ENCODE results near the gene SIAE. TPM values are rescaled to one million over a fixed set of nuclear protein-coding genes. Genes with fewer than 3 reads are reported as not detected.
"Not testable (repeated sequence)": the region's sequence is repeated elsewhere in the genome, so short reads cannot be mapped to it uniquely, and the experiment has no call there.

Gene SIAE
- total RNA-seq, 2 experiments from 2014 or later = 5.1 to 8.2 TPM

DNA sequence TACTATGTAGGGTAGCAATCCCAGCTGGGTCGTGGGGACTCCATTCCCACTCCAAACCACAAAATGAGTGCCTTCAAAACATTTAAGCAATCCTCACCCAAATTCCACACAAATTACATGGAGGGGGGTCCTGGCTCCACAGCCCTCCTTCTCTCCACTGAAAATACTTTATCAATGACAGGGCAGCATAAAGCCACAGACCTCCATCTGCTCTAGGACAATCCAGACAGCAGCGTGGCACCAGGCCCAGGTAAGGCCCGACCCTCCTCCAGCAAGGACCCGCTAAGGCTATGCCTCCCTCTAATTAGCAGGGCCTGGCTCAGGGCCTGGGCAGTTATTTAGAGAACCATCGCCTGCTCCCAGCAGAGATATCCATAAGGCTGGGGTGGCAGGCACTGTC is 62.5 kb downstream of the SIAE start, which contains the start of gene PANX3:
PANX3 (plus strand) TSS at position 365 of the 400 bp plus-strand sequence. CDS start 129 bp downstream, outside the sequence.
- CTCF ChIA-PET = no interaction called here
- Mint-ChIP-seq H3K36me3 (ENCODE audit: low read depth) (no peaks in the 10 kb centered on the region), H3K4me1 (peaks cover 13% of the 10 kb centered on the region), H3K4me3 (no peak within 1 kb of the TSS), H3K27me3 (no peaks in the 10 kb centered on the region), H3K27ac (no peak within 1 kb of the TSS), H3K9me3 (no peaks in the 10 kb centered on the region)
- no peak for DNase-seq
- POLR2A ChIA-PET = interaction anchor here (1.4 kb wide), 1 partner anchor 12 kb away, joined by 7 read pairs; the partner anchor contains the start of gene TBRG1

- Mint-ChIP-seq H3K27ac (no peak overlapping the region), H3K36me3 (ENCODE audit: low read depth) (no peaks in the 10 kb centered on the region), H3K27me3 (no peaks in the 10 kb centered on the region), H3K4me1 (peaks cover 13% of the 10 kb centered on the region), H3K4me3 (no peak overlapping the region), H3K9me3 (no peaks in the 10 kb centered on the region)
- DNase-seq = no peak
- ChIA-PET CTCF (no interaction called here), POLR2A (no interaction called here)
Measured at GRCh38 chr11:124610295-124610694, 63.2 kb downstream of the SIAE start.

DNA sequence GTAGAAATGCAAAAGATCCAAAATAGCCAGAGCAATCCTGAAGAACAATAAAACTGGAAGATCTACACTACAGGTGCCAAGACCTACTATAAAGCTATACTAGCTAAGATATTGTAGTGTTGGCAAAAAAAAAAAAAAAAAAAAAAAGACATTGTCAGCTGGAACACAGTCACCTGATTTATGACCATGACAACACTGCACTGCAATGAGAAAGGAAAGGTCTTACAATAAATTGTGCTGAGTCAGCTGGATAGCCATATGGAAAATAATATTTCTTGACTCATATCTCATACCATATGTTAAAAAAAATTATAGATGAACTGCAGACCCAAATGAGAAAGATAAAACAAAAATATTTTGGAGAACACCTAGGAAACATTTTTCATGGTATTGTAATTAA is 65.4 kb downstream of the SIAE start:
- H3K27ac Mint-ChIP-seq = no peak overlapping the region
- no peak overlapping the region for H3K4me3 Mint-ChIP-seq
- no peaks in the 10 kb centered on the region for H3K9me3 Mint-ChIP-seq
- H3K27me3 Mint-ChIP-seq = no peaks in the 10 kb centered on the region
- peaks cover 13% of the 10 kb centered on the region for H3K4me1 Mint-ChIP-seq
- H3K36me3 Mint-ChIP-seq (ENCODE audit: low read depth) = no peaks in the 10 kb centered on the region
- CTCF ChIA-PET = no interaction called here
- DNase-seq = no peak
- POLR2A ChIA-PET = no interaction called here

- Mint-ChIP-seq H3K9me3 (no peaks in the 10 kb centered on the region), H3K27ac (no peak overlapping the region), H3K36me3 (ENCODE audit: low read depth) (no peaks in the 10 kb centered on the region), H3K27me3 (peaks cover 4% of the 10 kb centered on the region), H3K4me1 (no peaks in the 10 kb centered on the region), H3K4me3 (no peak overlapping the region)
- POLR2A ChIA-PET = no interaction called here
- CTCF ChIA-PET = no interaction called here
- no peak for DNase-seq
Measured at GRCh38 chr11:124605719-124606118, 67.8 kb downstream of the SIAE start.

DNA sequence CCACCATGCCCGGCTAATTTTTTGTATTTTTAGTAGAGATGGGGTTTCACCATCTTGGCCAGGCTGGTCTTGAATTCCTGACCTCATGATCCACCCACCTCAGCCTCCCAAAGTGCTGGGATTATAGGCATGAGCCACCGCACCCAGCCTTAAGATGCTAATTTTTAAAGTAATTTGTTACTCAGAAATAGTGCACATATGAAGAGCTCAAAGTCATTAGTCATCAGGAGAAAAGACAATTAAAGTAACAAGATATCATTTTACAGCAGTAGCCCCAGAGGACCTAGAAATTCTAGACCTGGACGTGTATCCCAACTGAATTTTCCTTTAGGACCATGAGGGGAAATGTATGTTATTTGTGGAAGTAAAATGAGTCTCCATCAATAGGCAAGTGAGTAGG is 70.8 kb downstream of the SIAE start:
- H3K4me3 Mint-ChIP-seq; H3K27ac Mint-ChIP-seq; H3K9me3 Mint-ChIP-seq; DNase-seq; H3K36me3 Mint-ChIP-seq (ENCODE audit: low read depth); CTCF ChIA-PET; H3K4me1 Mint-ChIP-seq; POLR2A ChIA-PET: not testable (repeated sequence)
- peaks cover 11% of the 10 kb centered on the region for H3K27me3 Mint-ChIP-seq

GRCh38 chr11:124602193-124602592 is 71.3 kb downstream of the SIAE start:
- CTCF ChIA-PET = no interaction called here
- DNase-seq = no peak
- Mint-ChIP-seq H3K36me3 (ENCODE audit: low read depth) (no peaks in the 10 kb centered on the region), H3K27me3 (peaks cover 16% of the 10 kb centered on the region), H3K4me3 (no peak overlapping the region), H3K27ac (no peak overlapping the region), H3K4me1 (no peaks in the 10 kb centered on the region), H3K9me3 (no peaks in the 10 kb centered on the region)
- POLR2A ChIA-PET = no interaction called here

DNA sequence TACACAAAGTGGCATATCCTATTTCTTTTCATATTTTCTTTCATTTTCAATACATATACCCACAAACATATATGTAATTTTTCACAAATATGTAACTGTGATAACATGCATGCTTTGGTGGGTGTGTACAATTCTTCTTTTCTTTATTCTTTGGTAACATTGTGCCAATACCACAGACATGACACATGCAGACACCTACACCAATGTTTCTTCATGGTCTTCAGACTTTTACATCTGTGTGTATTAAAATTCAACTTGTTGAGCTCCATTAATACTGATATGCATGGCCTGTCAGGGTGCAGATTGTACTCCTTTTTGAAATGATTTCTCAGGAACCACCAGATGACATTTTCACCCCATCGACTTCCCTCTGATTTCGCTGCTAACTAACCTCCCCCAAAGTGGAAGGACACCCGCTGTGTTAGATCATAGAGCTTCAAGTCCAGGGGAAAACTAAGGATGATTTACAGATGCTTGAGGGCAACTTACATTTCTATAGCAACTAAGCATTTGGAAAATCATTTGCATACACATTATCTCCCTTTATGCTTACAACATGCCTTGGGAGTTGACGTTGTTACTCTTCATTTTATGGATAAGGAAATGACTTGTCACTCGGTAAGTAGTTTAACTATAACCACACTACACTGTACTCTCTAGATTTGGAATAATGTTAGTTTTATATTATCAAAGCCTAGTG is 72.8 kb downstream of the SIAE start:
- Mint-ChIP-seq H3K27ac (no peak overlapping the region), H3K27me3 (peaks cover 19% of the 10 kb centered on the region), H3K4me1 (no peaks in the 10 kb centered on the region), H3K4me3 (no peak overlapping the region), H3K36me3 (ENCODE audit: low read depth) (no peaks in the 10 kb centered on the region), H3K9me3 (no peaks in the 10 kb centered on the region)
- no peak for DNase-seq
- CTCF ChIA-PET = interaction anchor here (1.0 kb wide), 1 partner anchor 199 kb away, joined by 4 read pairs; no protein-coding TSS in a partner anchor
- POLR2A ChIA-PET = no interaction called here

- no peaks in the 10 kb centered on the region for H3K36me3 Mint-ChIP-seq (ENCODE audit: low read depth)
- peaks cover 25% of the 10 kb centered on the region for H3K27me3 Mint-ChIP-seq
- no peak overlapping the region for H3K4me3 Mint-ChIP-seq
- no peak for DNase-seq
- H3K4me1 Mint-ChIP-seq = no peaks in the 10 kb centered on the region
- CTCF ChIA-PET = no interaction called here
- H3K9me3 Mint-ChIP-seq = no peaks in the 10 kb centered on the region
- POLR2A ChIA-PET = no interaction called here
- no peak overlapping the region for H3K27ac Mint-ChIP-seq
Measured at GRCh38 chr11:124597626-124598025, 75.9 kb downstream of the SIAE start.

DNA sequence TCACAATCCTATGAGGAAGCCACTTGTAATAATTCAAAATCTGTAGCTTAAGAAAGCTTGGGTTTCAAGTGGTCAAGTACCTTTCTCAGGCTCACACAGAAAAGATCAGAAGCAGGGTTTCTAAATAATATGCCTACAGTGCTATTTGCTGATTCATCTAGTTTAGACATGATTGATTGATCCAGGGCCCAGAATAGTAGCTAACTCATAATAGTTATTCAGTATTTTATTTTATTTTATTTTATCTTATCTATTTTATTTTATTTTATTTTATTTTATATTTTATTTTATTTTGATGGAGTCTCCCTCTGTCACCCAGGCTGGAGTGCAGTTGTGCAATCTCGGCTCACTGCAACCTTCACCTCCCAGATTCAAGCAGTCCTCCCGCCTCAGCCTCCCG is 78.2 kb downstream of the SIAE start:
- CTCF ChIA-PET = no interaction called here
- no peak for DNase-seq
- H3K27ac Mint-ChIP-seq = no peak overlapping the region
- no peaks in the 10 kb centered on the region for H3K36me3 Mint-ChIP-seq (ENCODE audit: low read depth)
- peaks cover 20% of the 10 kb centered on the region for H3K27me3 Mint-ChIP-seq
- no peaks in the 10 kb centered on the region for H3K4me1 Mint-ChIP-seq
- no peaks in the 10 kb centered on the region for H3K9me3 Mint-ChIP-seq
- no peak overlapping the region for H3K4me3 Mint-ChIP-seq
- POLR2A ChIA-PET = no interaction called here

- Mint-ChIP-seq H3K4me3 (no peak overlapping the region), H3K9me3 (no peaks in the 10 kb centered on the region), H3K27ac (no peak overlapping the region), H3K36me3 (ENCODE audit: low read depth) (no peaks in the 10 kb centered on the region), H3K4me1 (no peaks in the 10 kb centered on the region), H3K27me3 (peaks cover 23% of the 10 kb centered on the region)
- no peak for DNase-seq
- ChIA-PET CTCF (interaction anchor here (1.0 kb wide), 1 partner anchor 177 kb away, joined by 4 read pairs; no protein-coding TSS in a partner anchor), POLR2A (no interaction called here)
Measured at GRCh38 chr11:124592627-124593026, 80.9 kb downstream of the SIAE start.

DNA sequence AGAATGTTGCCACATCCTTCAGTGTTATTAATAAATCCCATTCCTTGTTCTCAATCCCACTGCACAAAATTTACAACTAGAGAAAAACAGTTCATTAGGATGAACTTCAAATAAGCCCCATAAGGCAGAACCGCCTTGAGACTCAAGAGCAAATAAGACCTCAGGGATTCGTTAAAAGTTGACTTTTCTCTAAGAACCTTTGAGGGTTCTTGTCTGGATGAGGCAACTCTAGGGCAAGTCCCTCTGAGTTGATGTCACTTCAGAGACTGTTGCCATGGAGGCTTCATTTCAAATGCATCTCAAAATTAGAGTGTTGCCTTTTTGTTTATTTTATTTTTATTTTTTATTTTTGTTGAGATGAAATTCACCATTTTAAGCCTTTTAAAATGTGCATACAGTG is 82.1 kb downstream of the SIAE start:
- Mint-ChIP-seq H3K27ac (no peak overlapping the region), H3K36me3 (ENCODE audit: low read depth) (no peaks in the 10 kb centered on the region), H3K9me3 (no peaks in the 10 kb centered on the region), H3K27me3 (peaks cover 27% of the 10 kb centered on the region), H3K4me3 (no peak overlapping the region), H3K4me1 (no peaks in the 10 kb centered on the region)
- CTCF ChIA-PET = no interaction called here
- DNase-seq = no peak
- POLR2A ChIA-PET = no interaction called here

- ChIA-PET POLR2A (no interaction called here), CTCF (interaction anchor here (1.3 to 3.9 kb wide), 5 partner anchors 26 to 515 kb away, joined by 3 to 22 read pairs (median 9); partner anchors contain the start of gene TBRG1)
- no peak overlapping the region for H3K4me3 Mint-ChIP-seq
- no peaks in the 10 kb centered on the region for H3K36me3 Mint-ChIP-seq (ENCODE audit: low read depth)
- no peak overlapping the region for H3K27ac Mint-ChIP-seq
- no peaks in the 10 kb centered on the region for H3K9me3 Mint-ChIP-seq
- peak; percentile 45 for DNase-seq
- peaks cover 24% of the 10 kb centered on the region for H3K27me3 Mint-ChIP-seq
- no peaks in the 10 kb centered on the region for H3K4me1 Mint-ChIP-seq
Measured at GRCh38 chr11:124586238-124586860, 87.2 kb downstream of the SIAE start.

DNA sequence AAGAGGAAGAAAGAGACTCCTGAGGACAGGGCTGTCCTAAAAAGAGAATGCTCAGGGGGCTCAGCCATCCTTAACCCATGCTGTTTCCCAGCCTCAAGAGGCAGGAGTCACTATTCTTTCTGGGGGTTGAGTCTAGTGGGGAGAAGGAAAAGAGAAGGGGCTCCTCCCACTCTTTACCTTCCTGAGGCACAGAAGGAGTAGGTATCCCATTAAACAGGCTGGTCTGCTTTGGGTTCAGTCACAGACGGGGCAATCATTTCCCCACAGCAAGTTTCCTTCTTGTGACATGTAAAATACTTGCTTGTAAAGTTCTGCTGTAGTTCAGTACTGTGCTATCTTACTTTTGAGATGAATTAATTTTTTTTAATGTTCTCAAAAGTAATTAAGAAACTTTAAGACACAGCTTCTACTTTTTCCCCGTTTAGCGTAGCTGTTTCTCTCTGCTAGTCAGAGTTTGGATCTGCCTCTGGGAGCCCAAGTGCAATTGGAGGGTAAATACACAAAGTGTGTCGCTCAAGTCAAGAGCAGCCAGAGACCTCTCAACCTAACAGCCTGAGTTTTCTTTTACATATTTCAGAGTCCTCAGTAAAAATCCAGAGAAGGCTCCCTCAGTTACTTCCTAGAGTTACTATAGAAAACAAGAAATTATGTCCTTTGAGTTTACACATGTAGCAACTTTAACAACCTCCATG is 88.7 kb downstream of the SIAE start:
- Mint-ChIP-seq H3K9me3 (no peaks in the 10 kb centered on the region), H3K4me1 (no peaks in the 10 kb centered on the region), H3K27me3 (peaks cover 18% of the 10 kb centered on the region), H3K4me3 (no peak overlapping the region), H3K36me3 (ENCODE audit: low read depth) (no peaks in the 10 kb centered on the region), H3K27ac (no peak overlapping the region)
- no peak for DNase-seq
- ChIA-PET CTCF (interaction anchor here (1.1 to 3.9 kb wide), 4 partner anchors 19 to 514 kb away, joined by 3 to 22 read pairs (median 12); no protein-coding TSS in a partner anchor), POLR2A (no interaction called here)

Data from activated CD4-positive, alpha-beta memory T cell treated with anti-CD3 and anti-CD28 coated beads, Interleukin-2, amount 10 ng/mL, durations not matched to agents 7 days and 5 days (primary cell).